ENCODE measurements around the gene RAB1A. TPM values are rescaled to one million over a fixed set of nuclear protein-coding genes. Genes with fewer than 3 reads are reported as not detected.
"Not testable (repeated sequence)": the region's sequence is repeated elsewhere in the genome, so short reads cannot be mapped to it uniquely, and the experiment has no call there.

Gene RAB1A
- total RNA-seq, 1 experiment from 2014 or later, result 229 TPM

DNA sequence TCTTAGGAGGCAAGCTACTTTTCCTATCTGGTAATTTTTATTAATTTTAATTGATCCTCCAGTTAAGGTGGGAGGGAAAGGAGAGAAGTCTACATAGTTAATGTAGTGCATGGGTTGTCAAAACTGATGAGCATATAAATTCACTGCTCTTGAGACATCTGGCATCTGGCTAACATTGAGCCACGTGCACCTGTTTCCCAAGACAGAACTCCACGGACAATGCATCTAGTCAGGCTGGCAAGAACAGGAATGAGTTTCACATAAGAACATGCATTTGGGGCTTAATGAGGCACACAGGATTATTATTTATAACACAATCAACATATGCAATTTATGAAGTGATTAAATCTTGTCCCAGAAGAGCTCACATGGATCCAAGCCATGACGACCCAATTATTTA, 16.2 kb upstream of the RAB1A start:
- peak; percentile 37 for DNase-seq (ENCODE audit: low read depth, low spot score)
- in situ Hi-C loops (cut with HindIII; ENCODE audit: low pct_unique_long_range_greater_than_20kb, low sequenced_read_pairs), result no loop called here

DNA sequence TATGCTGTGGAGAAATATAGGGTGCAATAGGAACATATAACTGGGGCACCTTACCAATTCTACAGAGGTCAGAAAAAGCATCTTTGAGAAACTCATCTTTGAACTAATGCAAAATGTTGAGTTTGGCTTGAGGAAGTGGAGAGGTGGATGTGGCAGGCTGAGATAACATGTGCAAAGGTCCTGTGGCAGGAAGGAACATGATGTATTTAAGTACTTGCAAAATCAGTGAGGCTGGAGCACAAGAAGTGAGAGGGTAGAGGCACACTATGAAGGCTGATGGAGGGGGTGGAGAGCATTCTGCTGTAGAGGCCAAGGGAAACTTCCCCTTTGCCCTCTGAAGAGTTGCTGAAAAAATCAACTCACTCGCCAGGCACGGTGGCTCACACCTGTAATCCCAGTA, 14.7 kb upstream of the RAB1A start:
- no peak for DNase-seq (ENCODE audit: low read depth, low spot score)
- in situ Hi-C loops (cut with HindIII; ENCODE audit: low pct_unique_long_range_greater_than_20kb, low sequenced_read_pairs), result no loop called here

DNA sequence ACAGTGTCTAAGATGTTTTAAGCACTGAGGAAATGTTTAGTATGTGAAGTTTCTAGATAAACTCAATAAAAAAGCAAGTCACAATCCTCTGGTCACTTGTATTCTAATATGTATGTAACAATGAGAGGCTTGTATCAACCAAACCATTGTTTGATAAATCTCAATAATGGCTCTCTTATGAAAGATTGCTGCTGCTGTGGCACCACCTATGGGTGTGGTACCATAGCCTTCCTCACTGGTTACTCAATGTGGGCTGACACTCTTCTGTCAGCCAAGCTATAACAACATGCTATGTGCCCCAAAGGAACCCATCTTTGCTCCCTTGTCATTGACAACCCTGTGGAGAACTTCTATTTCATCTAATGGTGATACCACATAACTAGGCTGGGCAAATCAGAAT, 12.6 kb upstream of the RAB1A start:
- in situ Hi-C loops (cut with HindIII; ENCODE audit: low pct_unique_long_range_greater_than_20kb, low sequenced_read_pairs), result no loop called here
- peak; percentile 62 for DNase-seq (ENCODE audit: low read depth, low spot score)

DNA sequence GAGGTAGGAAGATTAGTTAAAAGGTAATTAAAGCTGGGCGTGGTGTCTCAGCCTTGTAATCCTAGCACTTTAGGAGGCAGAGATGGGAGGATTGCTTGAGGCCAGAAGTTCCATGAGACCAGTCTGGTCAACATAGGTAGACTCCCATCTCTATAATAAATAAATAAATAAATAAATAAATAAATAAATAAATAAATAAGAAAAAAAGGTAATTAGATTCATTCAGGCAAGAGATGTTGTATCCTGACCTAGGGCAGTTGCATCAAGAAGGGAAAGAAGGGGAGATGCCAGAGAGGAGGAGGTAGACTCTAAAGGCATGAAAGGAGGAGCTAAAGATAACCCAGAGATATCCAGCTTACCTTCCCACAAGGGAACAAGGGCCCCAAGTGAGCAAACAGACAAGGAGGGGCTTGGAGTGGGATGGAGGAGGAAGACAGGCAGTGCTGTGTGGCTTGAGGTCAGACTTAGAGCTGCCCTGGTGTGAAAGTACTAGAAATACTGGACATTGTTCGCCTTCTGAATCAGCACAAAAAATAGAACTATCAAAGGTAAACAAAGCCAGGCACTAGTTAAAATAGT, 7.4 kb upstream of the RAB1A start:
- no peak for DNase-seq (ENCODE audit: low read depth, low spot score)
- in situ Hi-C loops (cut with HindIII; ENCODE audit: low pct_unique_long_range_greater_than_20kb, low sequenced_read_pairs), result no loop called here

DNA sequence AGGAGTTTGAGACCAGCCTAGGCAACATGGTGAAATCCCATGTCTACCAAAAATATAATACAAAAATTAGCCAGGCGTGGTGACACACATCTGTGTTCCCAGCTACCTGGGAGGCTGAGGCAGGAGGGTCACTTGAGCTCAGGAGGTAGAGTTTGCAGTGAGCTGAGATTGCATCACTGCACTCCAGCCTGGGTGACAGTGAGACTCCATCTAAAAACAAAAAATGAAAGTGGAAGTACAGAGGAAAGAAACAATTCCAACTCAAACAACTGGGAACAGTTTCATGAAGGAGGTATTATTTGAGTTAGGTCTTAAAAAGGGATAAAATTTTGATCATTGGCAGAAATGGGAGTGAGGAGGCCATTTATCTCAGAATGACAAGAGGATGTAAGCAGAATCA, 6.3 kb upstream of the RAB1A start:
- in situ Hi-C loops (cut with HindIII; ENCODE audit: low pct_unique_long_range_greater_than_20kb, low sequenced_read_pairs), result no loop called here
- no peak for DNase-seq (ENCODE audit: low read depth, low spot score)

DNA sequence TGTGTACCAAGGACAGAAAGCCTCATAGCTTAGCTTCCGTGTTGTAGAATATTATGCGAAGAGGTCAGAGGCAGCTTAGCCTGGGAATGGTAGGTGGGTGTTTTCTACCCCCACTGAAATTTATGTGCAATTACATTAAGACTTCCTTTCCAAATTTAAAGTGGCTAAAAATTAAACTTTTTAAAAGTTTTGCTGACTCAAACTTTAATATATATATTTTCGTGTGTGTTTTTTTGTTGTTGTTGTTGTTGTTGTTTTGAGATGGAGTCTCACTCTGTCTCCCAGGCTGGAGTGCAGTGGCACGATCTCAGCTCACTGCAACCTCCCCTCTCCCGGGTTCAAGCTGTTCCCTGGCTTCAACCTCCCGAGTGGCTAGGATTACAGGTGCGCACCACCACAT, 4.3 kb upstream of the RAB1A start:
- in situ Hi-C loops (cut with HindIII; ENCODE audit: low pct_unique_long_range_greater_than_20kb, low sequenced_read_pairs), result no loop called here
- no peak for DNase-seq (ENCODE audit: low read depth, low spot score)

DNA sequence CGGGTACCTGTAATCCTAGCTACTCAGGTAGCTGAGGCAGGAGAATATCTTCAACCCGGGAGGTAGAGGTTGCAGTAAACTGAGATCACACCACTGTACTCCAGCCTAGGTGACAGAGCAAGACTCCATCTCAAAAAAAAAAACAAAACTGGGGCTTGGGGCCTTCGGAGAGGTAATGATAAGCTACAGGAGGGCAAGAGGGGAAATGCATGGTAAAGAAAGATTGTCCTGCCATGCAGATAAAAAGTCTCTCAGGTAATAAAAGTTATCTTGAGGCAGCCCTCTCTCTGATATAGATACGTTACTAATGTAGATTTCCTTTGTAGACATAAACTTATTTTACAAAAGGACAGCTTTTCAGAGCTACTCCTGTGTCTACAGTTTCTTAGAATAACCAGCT, 3.7 kb upstream of the RAB1A start:
- in situ Hi-C loops (cut with HindIII; ENCODE audit: low pct_unique_long_range_greater_than_20kb, low sequenced_read_pairs), result no loop called here

DNA sequence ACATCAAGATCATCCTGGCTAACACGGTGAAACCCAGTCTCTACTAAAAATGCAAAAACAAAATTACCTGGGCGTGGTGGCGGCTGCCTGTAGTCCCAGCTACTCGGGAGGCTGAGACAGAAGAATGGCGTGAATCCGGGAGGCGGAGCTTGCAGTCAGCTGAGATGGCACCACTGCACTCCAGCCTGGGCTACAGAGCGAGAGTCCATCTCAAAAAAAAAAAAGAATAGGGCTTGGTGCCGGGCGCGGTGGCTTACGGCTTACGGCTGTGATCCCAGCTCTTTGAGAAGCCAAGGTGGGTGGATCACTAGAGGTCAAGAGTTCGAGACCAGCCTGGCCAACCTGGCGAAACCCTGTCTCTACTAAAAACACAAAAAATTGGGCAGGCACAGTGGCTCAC, 3.0 kb upstream of the RAB1A start:
- in situ Hi-C loops (cut with HindIII; ENCODE audit: low pct_unique_long_range_greater_than_20kb, low sequenced_read_pairs); DNase-seq (ENCODE audit: low read depth, low spot score): not testable (repeated sequence)

More for the DNA sequence above, 3.7 kb upstream of the RAB1A start:
- DNase-seq (ENCODE audit: low read depth, low spot score), result no peak

DNA sequence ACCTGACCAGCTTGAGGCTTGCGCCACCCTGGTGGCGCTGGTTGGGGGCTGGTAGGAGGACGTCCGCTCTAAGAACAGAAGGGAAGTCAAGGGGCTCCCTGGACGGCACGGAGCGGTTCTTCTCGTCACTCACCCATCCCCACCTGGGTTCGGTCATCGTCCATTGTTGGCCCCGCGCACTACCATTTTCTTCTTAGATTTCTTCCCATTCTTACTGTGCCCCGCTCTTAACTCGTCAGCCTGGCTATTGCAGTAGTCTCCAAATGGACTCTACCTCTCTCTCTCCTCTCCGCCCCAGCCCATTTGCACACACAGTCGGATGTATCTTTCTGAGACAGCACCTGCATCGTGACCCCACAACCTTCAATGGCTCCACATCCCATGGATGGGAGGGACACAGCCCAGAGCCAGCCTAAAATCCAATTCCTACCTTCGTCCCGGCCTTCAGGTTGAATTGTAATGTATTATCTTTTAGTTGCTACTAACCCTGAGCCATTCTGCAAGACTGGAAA, 814 bp upstream of the RAB1A start:
- no peak for DNase-seq (ENCODE audit: low read depth, low spot score)
- in situ Hi-C loops (cut with HindIII; ENCODE audit: low pct_unique_long_range_greater_than_20kb, low sequenced_read_pairs), result no loop called here

DNA sequence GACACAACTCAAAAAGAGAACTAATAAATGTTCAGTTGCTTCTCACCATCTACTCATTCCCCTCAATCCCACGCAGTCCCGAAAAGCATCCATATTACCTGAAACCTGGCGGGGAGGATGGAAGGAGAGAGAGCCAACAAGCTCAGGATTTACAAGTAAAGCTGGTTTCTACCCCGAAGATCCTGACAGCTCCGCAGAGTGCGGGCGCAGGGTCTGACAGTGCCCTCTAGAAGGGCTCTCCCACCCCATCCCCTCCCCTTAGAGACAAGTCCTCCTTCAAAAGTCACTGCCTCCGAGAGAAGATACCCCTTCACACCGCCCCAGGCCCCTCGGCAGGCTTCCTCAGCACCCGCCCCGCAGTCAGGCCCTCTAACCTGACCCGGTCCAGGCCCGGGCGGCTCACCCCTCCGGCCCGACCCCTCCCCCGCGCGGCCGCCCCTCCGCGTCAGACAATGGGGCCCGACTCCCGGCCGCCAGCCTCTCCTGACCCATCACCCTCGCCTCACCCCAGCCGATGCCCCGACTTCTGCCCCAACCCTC, 550 bp downstream of the RAB1A start:
- in situ Hi-C loops (cut with HindIII; ENCODE audit: low pct_unique_long_range_greater_than_20kb, low sequenced_read_pairs), result no loop called here
- peak; percentile 22 for DNase-seq (ENCODE audit: low read depth, low spot score)

DNA sequence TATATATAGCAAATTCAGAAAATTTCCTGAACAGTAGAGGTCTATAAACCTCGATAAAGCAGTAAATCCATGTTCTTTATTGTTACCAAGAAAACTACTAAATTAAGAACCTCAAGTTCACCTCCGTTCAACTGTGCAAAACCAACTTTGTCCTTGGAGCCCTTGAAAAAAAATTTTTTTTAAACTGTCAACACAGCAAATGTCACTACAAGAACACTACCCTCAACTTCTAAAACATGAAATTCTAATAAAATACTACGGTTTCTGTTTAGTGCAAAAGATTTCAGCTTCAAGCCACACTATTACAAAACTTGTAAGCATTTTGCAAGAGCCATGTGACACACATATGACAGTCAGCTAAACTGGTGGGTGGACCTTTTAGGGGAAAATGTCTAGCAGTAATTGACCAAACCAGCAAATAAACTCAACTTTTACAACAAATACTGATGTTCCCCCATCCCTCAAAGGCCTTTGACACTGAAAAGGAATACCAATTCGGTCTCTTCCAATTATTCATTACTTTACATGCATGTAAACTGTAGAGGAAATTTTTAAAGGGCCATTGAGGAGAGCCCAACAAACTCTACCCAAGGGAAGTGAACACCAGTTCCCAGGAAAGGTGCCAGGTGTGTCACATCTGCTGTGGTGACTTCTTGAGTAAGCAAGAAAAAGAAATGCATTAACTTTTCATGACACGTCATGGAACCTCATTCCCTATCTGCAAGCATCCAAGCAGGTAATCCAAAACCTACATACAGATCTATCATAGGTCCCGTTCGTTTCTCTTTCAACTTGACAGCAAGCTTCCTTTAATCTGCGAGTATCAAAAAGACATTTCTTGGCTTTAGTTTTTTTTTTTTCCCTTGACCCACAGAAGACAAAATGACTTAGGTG, 1.4 kb downstream of the RAB1A start:
- in situ Hi-C loops (cut with HindIII; ENCODE audit: low pct_unique_long_range_greater_than_20kb, low sequenced_read_pairs), result no loop called here
- peak; percentile 50 for DNase-seq (ENCODE audit: low read depth, low spot score)

DNA sequence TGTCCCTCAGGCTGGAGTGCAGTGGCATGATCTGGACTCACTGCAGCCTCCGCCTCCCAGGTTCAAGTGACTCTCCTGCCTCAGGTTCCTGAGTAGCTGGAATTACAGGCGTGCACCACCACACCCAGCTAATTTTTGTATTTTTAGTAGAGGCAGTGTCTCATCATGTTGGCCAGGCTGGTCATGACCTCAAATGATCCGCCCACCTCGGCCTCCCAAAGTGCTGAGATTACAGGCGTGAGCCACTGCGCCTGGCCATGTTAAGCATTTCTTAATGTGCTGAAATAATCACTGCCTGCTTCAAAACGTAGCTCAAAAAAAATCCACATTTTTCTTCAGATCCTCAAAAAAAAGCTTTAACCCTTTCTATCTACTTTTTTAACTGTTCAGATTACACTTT, 4.4 kb downstream of the RAB1A start:
- in situ Hi-C loops (cut with HindIII; ENCODE audit: low pct_unique_long_range_greater_than_20kb, low sequenced_read_pairs); DNase-seq (ENCODE audit: low read depth, low spot score): not testable (repeated sequence)

DNA sequence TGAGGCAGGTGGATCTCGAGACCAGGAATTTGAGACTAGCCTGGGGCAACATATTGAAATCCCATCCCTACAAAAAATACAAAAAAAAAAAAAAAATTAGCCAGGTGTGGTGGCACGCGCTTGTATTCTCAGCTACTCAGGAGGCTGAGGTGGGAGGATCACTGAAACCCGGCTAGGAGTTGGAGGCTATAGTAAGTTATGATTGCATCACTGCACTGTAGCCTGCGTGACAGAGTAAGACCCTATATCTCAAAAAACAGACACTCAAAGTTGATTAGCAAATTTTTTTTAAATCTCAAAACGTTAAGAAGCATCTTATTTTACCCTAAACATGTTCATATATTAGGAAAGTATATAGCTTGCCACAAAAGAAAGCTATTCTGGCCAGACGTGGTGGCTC, 7.6 kb downstream of the RAB1A start:
- in situ Hi-C loops (cut with HindIII; ENCODE audit: low pct_unique_long_range_greater_than_20kb, low sequenced_read_pairs), result no loop called here
- DNase-seq (ENCODE audit: low read depth, low spot score), result no peak

DNA sequence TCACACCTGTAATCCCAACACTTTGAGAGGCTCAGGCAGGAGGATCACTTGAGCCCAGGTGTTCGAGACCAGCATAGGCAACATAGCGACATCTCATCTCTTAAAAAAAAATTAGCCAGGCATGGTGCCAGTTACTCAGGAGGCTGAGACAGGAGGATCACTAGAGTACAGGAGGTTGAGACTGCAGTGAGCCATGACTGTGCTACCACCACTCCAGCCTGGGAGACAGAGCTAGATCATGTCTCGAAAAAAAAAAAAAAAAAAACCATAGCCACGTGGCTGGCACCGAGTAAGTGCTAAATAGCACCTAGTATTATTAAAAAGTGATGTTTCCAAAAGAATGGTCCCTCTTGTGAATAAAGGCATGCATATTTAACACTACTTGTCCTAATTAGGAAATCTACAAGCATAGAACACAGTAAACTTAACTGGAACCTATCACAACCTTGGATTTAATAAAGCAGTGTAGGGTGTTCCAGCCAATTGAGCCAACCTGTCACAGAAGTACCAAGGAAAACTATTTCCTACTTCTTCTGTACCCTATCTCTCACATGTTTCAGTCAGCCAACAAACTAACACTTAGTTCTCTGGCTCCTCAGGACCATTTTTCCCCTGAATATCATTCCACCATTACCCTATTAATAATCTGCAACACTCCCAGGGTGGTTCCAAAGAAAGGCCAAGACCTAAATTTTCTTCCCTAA, 8.8 kb downstream of the RAB1A start:
- no peak for DNase-seq (ENCODE audit: low read depth, low spot score)
- in situ Hi-C loops (cut with HindIII; ENCODE audit: low pct_unique_long_range_greater_than_20kb, low sequenced_read_pairs), result no loop called here

DNA sequence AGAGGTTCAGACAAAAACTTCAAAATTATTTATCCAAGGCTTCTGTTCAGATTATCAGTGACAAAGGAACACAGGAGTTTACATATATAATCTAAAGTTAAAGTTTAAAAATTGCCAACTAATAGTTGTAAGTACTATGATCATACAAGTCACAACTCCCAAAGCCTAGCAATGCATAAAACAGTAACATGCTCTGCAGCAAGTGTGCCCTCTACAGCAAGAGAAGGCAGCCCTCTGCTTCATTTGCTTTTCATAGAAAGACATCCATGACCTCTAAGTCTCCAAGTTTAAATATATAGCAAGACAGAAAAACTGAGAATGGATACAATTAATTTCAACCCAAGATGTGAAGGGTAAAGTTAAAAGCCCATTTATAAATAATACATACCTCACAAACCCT, 13.3 kb downstream of the RAB1A start:
- in situ Hi-C loops (cut with HindIII; ENCODE audit: low pct_unique_long_range_greater_than_20kb, low sequenced_read_pairs), result no loop called here
- DNase-seq (ENCODE audit: low read depth, low spot score), result peak; percentile 11

DNA sequence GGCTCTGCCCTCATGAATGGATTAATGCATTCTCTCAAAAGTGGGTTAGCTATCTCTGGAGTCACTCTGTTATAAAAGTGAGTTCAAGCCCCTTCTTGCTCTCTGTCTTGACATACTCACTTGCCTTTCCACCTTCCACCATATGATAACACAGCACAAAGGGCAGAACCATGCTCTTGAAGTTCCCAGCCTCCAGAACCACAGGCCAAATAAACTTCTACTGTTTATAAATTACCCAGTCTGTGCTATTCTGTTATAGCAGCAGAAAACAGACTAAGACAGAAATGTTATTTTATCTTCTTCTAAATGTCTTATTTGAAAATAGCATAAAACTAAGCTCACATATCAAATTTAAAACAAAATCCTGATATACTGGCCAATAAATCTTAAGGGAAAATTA, 15.0 kb downstream of the RAB1A start:
- no peak for DNase-seq (ENCODE audit: low read depth, low spot score)
- in situ Hi-C loops (cut with HindIII; ENCODE audit: low pct_unique_long_range_greater_than_20kb, low sequenced_read_pairs), result no loop called here

DNA sequence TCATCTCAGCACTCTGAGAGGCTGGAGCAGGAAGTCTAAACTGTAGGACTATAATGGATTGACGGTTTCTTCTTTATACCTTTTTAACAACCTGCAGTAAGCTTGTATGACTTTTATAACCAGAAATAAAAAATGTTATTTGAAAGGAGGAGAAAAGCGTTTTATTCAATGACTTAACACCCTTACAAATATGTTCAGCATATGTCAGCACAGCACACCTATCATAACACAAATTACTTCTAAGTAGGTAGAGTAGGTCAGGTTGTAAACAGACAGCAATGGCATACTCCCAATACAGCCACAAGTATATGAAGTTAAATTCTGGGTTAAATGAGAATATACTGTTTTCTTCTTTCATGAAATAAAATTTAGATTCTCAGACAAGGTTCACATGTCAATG, 16.1 kb downstream of the RAB1A start:
- no peak for DNase-seq (ENCODE audit: low read depth, low spot score)
- in situ Hi-C loops (cut with HindIII; ENCODE audit: low pct_unique_long_range_greater_than_20kb, low sequenced_read_pairs), result no loop called here

DNA sequence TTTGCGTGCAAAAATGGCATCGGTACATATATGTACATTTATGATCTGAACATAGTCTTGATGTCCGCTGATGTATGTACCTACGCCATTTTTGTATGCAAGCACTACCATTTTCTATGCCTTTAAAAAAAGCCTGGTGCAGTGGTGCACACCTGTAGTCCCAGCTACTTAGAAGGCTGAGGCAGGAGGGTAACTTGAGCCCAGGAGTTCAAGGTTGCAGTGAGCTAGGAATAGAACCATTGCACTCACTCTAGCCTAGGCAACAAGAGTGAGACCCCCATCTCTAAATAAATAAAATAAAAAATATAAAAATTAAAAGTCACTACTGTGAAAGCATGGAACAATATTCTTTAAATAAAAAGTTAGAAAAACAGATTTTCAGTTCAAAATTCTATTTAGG, 16.7 kb downstream of the RAB1A start:
- in situ Hi-C loops (cut with HindIII; ENCODE audit: low pct_unique_long_range_greater_than_20kb, low sequenced_read_pairs), result no loop called here
- DNase-seq (ENCODE audit: low read depth, low spot score), result no peak

All from SK-MEL-5 (cell line).